HEK293 (cell line): Measurements from ENCODE around the gene CABLES2.
"Not testable (repeated sequence)": the region's sequence is repeated elsewhere in the genome, so short reads cannot be mapped to it uniquely, and the experiment has no call there.

Source experiments
- CTCF ChIA-PET: fragments of 350-600 bp; formaldehyde crosslinking; extraction: SDS; loops from one replicate; lab custom pipeline; 2021; ENCODE audit warnings: antibody characterized with exemption; lab: Yijun Ruan, JAX
- POLR2A ChIA-PET: fragments of 300-600 bp; formaldehyde crosslinking; extraction: SDS; loops from one replicate; lab custom pipeline; 2020; ENCODE audit warnings: antibody characterized with exemption, inconsistent platforms; lab: Yijun Ruan, JAX
- H3K27ac ChIP-seq: fragments of 200-500 bp; sonication (Bioruptor generic); 2 replicates; pipeline ENCODE4 v1.5.1; 2014; ENCODE audit warnings: low read depth, low read length, control low read depth, inconsistent platforms; ENCODE audit errors: extremely low read depth
- H3K36me3 ChIP-seq, 2 experiments: fragments of 200-500 bp in 1 of 2; sonication (Bioruptor generic) in 1 of 2; 1 replicate in 1 of 2; 2 replicates in 1 of 2; pipeline ENCODE4 v1.5.1; 2014 to 2017; ENCODE audit warnings: inconsistent platforms in 2 of 2, low read length in 2 of 2; ENCODE audit not compliant: control insufficient read depth in 2 of 2, insufficient read depth in 1 of 2
- H3K4me1 ChIP-seq: fragments of 200-500 bp; sonication (Bioruptor generic); 2 replicates; pipeline ENCODE4 v1.5.1; 2014; ENCODE audit warnings: mild to moderate bottlenecking, low read length, inconsistent platforms; ENCODE audit not compliant: control insufficient read depth, insufficient read depth
- H3K4me3 ChIP-seq: 2 replicates; pipeline ENCODE4 v1.5.1; 2011; ENCODE audit warnings: low read depth, mild to moderate bottlenecking, control low read depth, low read length, moderate library complexity
- H3K9me3 ChIP-seq: fragments of 200-500 bp; sonication (Bioruptor generic); 2 replicates; pipeline ENCODE4 v1.5.1; 2014; ENCODE audit warnings: low read depth, low read length, inconsistent platforms; ENCODE audit not compliant: control insufficient read depth, insufficient read depth
- EGR2 ChIP-seq: fragments of 450-650 bp; formaldehyde crosslinking; IDR thresholded peaks from 2 replicates; pipeline ENCODE4 v1.5.1; 2016; ENCODE audit warnings: low read depth, missing biosample characterization, missing genetic modification characterization
- GLIS1 ChIP-seq: fragments of 450-650 bp; formaldehyde crosslinking; IDR thresholded peaks from 2 replicates; pipeline ENCODE4 v1.5.1; 2016; ENCODE audit warnings: missing biosample characterization, missing genetic modification characterization
- MZF1 ChIP-seq: fragments of 450-650 bp; formaldehyde crosslinking; IDR thresholded peaks from 2 replicates; pipeline ENCODE4 v1.5.1; 2017; ENCODE audit warnings: missing biosample characterization, missing genetic modification characterization, borderline replicate concordance
- OSR2 ChIP-seq: fragments of 450-650 bp; formaldehyde crosslinking; IDR thresholded peaks from 2 replicates; pipeline ENCODE4 v1.5.1; 2016; ENCODE audit warnings: missing biosample characterization, missing genetic modification characterization
- SP2 ChIP-seq: fragments of 450-650 bp; formaldehyde crosslinking; IDR thresholded peaks from 2 replicates; pipeline ENCODE4 v1.5.1; 2016; ENCODE audit warnings: missing biosample characterization, missing genetic modification characterization
- ZFHX2 ChIP-seq: fragments of 450-650 bp; formaldehyde crosslinking; conservative IDR thresholded peaks from 2 replicates; pipeline ENCODE4 v1.5.1; 2016; ENCODE audit warnings: missing biosample characterization, missing genetic modification characterization
- ZNF157 ChIP-seq: fragments of 450-650 bp; formaldehyde crosslinking; IDR thresholded peaks from 2 replicates; pipeline ENCODE4 v1.5.1; 2016; ENCODE audit warnings: missing biosample characterization, missing genetic modification characterization
- ZNF16 ChIP-seq: fragments of 450-650 bp; formaldehyde crosslinking; IDR thresholded peaks from 2 replicates; pipeline ENCODE4 v1.5.1; 2016; ENCODE audit warnings: low read depth, missing biosample characterization, missing genetic modification characterization
- ZNF184 ChIP-seq: fragments of 450-650 bp; IDR thresholded peaks from 2 replicates; pipeline ENCODE4 v1.5.1; 2018; ENCODE audit warnings: missing biosample characterization, mild to moderate bottlenecking, missing genetic modification characterization
- ZNF223 ChIP-seq: fragments of 450-650 bp; formaldehyde crosslinking; IDR thresholded peaks from 2 replicates; pipeline ENCODE4 v1.5.1; 2016; ENCODE audit warnings: missing biosample characterization, missing genetic modification characterization
- ZNF549 ChIP-seq: fragments of 450-650 bp; IDR thresholded peaks from 2 replicates; pipeline ENCODE4 v1.5.1; 2018; ENCODE audit warnings: missing biosample characterization, missing genetic modification characterization, mild to moderate bottlenecking, inconsistent platforms, moderate library complexity
- ZNF776 ChIP-seq: fragments of 450-650 bp; formaldehyde crosslinking; IDR thresholded peaks from 2 replicates; pipeline ENCODE4 v1.5.0; 2017; ENCODE audit warnings: missing biosample characterization, missing genetic modification characterization, borderline replicate concordance
- TF ChIP-seq, protein P1 (sequence below): sonication (generic); formaldehyde crosslinking; IDR thresholded peaks from 2 replicates; pipeline ENCODE4 v1.8.1; 2022; ENCODE audit warnings: mild to moderate bottlenecking, moderate library complexity, missing genetic modification reagents
- TF ChIP-seq, protein P2 (sequence below): fragments of 450-650 bp; formaldehyde crosslinking; optimal IDR thresholded peaks from 2 replicates; pipeline ENCODE3; 2016; ENCODE audit warnings: missing biosample characterization, mild to moderate bottlenecking, missing genetic modification characterization
- TF ChIP-seq, protein P3 (sequence below): fragments of 450-650 bp; formaldehyde crosslinking; IDR thresholded peaks from 2 replicates; pipeline ENCODE4 v1.5.1; 2016; ENCODE audit warnings: missing biosample characterization, missing genetic modification characterization

Gene CABLES2

DNA sequence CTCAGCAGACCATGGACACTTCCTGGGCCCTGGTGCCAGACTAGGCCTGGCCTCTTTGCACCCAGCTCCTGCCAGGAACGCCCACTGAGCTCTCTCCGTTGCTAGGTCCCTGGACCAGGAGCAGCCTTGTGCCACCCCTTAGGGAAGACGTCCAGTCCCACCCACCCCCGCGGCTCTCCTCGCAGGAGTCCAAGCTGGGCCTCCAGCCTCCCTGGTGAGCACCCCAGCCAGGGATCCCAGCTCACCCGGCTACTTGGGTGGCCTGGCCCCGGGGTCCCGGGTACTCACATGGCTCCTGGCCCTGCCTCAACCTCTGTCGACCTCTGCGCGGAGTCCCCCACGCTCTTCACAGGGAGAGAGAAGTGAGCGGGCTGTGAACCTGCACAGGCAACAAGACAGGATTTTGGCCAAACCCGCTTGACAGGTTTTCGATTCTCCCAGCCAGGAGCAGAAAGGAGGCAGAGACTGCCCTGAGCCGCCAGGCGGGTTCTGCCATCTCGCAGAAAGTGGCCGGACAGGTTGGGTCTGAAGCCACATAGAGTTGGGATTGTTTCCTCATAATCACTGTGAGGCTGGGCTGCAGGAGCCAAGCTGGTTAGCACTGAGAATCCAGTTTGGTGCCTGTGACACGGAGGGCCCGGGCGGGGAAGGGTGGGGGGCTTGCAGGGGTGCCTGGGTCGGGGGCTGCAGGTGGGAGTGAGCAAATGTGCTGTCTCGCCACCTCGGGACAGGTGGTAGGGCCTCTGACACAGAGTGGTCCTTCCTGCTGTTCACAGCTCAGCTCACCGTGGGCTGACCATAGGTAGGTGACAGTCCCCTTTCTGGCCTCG, 20.3 kb upstream of the CABLES2 start, which contains the start of gene RBBP8NL:
RBBP8NL (minus strand) TSS at position 368 of the 830 bp plus-strand sequence. CDS start 7,892 bp downstream, outside the sequence.
- TF ChIP-seq ZNF549 (tag by site-specific recombination), result no peak
- no peaks in the 10 kb centered on the region for H3K9me3 ChIP-seq
- ChIA-PET POLR2A (no interaction called here), CTCF (no interaction called here)
- H3K27ac ChIP-seq, result no peak within 1 kb of the TSS
- no peaks in the 10 kb centered on the region for H3K36me3 ChIP-seq
- H3K4me3 ChIP-seq, result no peak within 1 kb of the TSS
- no peaks in the 10 kb centered on the region for H3K4me1 ChIP-seq

DNA sequence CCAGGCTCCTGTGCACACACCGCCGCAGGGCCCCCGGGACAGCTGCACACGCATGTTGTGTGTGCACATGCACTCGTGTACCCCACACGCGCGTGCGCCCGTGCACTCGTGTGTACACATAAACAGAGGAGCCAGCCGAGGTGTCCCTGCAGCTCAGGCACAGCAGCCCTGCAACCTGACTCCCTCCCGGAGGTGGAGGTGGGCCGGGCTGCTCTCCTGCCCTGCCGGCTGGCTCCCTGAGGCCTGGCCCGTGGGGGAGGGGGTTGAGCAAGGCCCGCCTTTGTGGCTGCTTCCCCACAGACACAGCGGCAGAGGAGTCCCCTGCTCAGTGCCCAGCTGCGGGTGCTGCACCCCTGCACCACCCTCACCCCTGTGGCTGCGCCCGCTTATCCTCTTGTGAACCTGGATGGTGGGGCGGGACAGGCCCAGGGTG, 19.6 kb upstream of the CABLES2 start:
- H3K36me3 ChIP-seq, result no peaks in the 10 kb centered on the region
- TF ChIP-seq ZNF16 (tag by site-specific recombination) (no peak), ZNF157 (tag by site-specific recombination) (no peak), ZNF776 (tag by site-specific recombination) (no peak), GLIS1 (tag by site-specific recombination) (peak; percentile 57), SP2 (peak; percentile 47; the same call in 1 of the 2 replicates), ZFHX2 (tag by site-specific recombination) (peak; percentile 40), EGR2 (tag by site-specific recombination) (peak; percentile 49)
- TF ChIP-seq, protein P1, sequence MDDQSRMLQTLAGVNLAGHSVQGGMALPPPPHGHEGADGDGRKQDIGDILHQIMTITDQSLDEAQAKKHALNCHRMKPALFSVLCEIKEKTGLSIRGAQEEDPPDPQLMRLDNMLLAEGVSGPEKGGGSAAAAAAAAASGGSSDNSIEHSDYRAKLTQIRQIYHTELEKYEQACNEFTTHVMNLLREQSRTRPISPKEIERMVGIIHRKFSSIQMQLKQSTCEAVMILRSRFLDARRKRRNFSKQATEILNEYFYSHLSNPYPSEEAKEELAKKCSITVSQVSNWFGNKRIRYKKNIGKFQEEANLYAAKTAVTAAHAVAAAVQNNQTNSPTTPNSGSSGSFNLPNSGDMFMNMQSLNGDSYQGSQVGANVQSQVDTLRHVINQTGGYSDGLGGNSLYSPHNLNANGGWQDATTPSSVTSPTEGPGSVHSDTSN (CRISPR knock-in tag), result no peak
- TF ChIP-seq, protein P2, sequence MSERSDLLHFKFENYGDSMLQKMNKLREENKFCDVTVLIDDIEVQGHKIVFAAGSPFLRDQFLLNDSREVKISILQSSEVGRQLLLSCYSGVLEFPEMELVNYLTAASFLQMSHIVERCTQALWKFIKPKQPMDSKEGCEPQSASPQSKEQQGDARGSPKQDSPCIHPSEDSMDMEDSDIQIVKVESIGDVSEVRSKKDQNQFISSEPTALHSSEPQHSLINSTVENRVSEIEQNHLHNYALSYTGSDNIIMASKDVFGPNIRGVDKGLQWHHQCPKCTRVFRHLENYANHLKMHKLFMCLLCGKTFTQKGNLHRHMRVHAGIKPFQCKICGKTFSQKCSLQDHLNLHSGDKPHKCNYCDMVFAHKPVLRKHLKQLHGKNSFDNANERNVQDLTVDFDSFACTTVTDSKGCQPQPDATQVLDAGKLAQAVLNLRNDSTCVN (tag by site-specific recombination), result peak; percentile 17
- TF ChIP-seq, all 188 proteins: peak for 5
- no peaks in the 10 kb centered on the region for H3K9me3 ChIP-seq
- no peak overlapping the region for H3K27ac ChIP-seq
- ChIA-PET POLR2A (no interaction called here), CTCF (interaction anchor here (0.7 kb wide), 1 partner anchor 68 kb away, joined by 3 read pairs; no protein-coding TSS in a partner anchor)
- H3K4me1 ChIP-seq, result no peaks in the 10 kb centered on the region
- no peak overlapping the region for H3K4me3 ChIP-seq

DNA sequence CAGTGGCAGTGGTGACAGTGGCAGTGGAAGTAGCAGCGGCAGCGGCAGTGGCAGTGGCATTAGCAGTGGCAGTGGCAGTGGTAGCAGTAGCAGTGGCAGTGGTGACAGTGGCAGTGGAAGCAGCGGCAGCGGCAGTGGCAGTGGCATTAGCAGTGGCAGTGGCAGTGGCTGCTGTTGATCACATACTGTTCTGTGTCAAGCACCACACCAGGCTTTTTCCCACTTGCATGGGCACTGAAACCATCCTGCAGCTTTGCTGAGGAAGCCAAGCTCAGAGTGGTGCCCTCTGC, 18.9 kb upstream of the CABLES2 start:
- POLR2A ChIA-PET, H3K4me1 ChIP-seq, H3K36me3 ChIP-seq, H3K9me3 ChIP-seq, H3K4me3 ChIP-seq, H3K27ac ChIP-seq: not testable (repeated sequence)
- CTCF ChIA-PET, result interaction anchor here (0.7 kb wide), 1 partner anchor 68 kb away, joined by 3 read pairs; no protein-coding TSS in a partner anchor
- 0 out of 2 replicates have a peak, but pooled peaks have one; percentile 55 for TF ChIP-seq OSR2 (tag by site-specific recombination)

DNA sequence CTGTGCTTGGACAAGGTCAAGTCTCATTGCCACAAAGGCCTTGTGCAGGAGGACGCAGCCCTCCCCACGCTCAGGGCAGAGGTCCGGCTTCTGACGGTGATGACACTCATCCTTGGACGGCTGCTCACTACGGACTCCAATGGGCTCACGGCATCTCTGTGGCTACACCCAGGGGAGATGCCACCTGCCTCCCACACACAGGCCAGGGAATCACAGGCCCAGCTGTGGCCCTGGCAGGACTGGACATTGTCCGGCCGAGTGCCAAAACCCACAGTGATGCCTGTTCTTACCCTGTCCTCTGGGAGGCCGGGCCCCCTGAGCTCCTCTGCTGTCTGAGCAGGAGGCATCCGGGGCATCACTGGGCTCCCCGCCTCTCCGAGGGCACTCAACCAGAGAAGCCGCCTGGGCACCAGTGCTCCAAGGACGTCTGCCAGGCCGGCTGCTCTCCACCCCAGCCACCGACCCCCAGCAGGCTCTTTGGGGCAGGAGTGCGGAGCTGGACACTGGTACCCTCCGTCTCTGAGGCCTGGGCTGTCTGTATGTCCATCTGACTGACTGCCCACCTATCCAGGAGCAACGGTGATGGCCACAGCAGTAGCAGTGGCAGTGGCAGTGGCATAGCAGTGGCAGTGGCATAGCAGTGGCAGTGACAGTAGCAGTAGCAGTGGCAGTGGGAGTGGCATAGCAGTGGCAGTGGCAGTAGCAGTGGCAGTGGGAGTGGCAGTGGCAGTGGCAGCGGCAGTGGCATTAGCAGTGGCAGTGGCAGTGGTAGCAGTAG, 18.4 kb upstream of the CABLES2 start:
- no peak overlapping the region for H3K27ac ChIP-seq
- TF ChIP-seq, protein P3, sequence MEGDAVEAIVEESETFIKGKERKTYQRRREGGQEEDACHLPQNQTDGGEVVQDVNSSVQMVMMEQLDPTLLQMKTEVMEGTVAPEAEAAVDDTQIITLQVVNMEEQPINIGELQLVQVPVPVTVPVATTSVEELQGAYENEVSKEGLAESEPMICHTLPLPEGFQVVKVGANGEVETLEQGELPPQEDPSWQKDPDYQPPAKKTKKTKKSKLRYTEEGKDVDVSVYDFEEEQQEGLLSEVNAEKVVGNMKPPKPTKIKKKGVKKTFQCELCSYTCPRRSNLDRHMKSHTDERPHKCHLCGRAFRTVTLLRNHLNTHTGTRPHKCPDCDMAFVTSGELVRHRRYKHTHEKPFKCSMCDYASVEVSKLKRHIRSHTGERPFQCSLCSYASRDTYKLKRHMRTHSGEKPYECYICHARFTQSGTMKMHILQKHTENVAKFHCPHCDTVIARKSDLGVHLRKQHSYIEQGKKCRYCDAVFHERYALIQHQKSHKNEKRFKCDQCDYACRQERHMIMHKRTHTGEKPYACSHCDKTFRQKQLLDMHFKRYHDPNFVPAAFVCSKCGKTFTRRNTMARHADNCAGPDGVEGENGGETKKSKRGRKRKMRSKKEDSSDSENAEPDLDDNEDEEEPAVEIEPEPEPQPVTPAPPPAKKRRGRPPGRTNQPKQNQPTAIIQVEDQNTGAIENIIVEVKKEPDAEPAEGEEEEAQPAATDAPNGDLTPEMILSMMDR (tag by site-specific recombination), result no peak
- TF ChIP-seq ZNF184 (tag by site-specific recombination) (no peak), OSR2 (tag by site-specific recombination) (peak; percentile 66; the same call in 1 of the 2 replicates), MZF1 (tag by site-specific recombination) (no peak), ZNF223 (tag by site-specific recombination) (no peak)
- TF ChIP-seq, all 188 proteins: peak for 1
- no peaks in the 10 kb centered on the region for H3K9me3 ChIP-seq
- H3K4me1 ChIP-seq, result no peaks in the 10 kb centered on the region
- ChIA-PET CTCF (interaction anchor here (0.6 to 1.7 kb wide), 2 partner anchors 14 to 74 kb away, joined by 3 to 5 read pairs; no protein-coding TSS in a partner anchor), POLR2A (no interaction called here)
- no peaks in the 10 kb centered on the region for H3K36me3 ChIP-seq
- no peak overlapping the region for H3K4me3 ChIP-seq
